Neural cell (in vitro differentiated cells): Measurements from ENCODE around the gene EPN1. TPM values are rescaled to one million over a fixed set of nuclear protein-coding genes. Genes with fewer than 3 reads are reported as not detected.

Experiments used
- H2AFZ ChIP-seq: fragments of 200-600, 300-800 bp; sonication (generic), shearing (Covaris generic); 2 replicates; pipeline ENCODE4 v1.6.0; 2014; ENCODE audit warnings: low read depth, mild to moderate bottlenecking, antibody characterized with exemption, low read length, moderate library complexity
- H3F3A ChIP-seq: fragments of 200-600 bp; shearing (Covaris generic); 2 replicates; pipeline ENCODE4 v1.6.1; 2016; ENCODE audit warnings: mild to moderate bottlenecking, moderate library complexity, mixed read lengths, antibody characterized with exemption, low read length; ENCODE audit not compliant: insufficient read depth, poor library complexity, severe bottlenecking
- H3K27ac ChIP-seq: fragments of 200-600, 300-800 bp; sonication (generic), shearing (Covaris generic); 2 replicates; pipeline ENCODE4 v1.5.1; 2014; ENCODE audit warnings: mild to moderate bottlenecking, low read length, moderate library complexity
- H3K27me3 ChIP-seq: fragments of 300-800, 200-600 bp; sonication (generic), shearing (Covaris generic); 2 replicates; pipeline ENCODE4 v1.6.0; 2014; ENCODE audit warnings: mild to moderate bottlenecking, low read depth, low read length, moderate library complexity; ENCODE audit not compliant: insufficient read depth
- H3K36me3 ChIP-seq: fragments of 300-800, 200-600 bp; sonication (generic), shearing (Covaris generic); 2 replicates; pipeline ENCODE4 v1.5.1; 2014; ENCODE audit warnings: mild to moderate bottlenecking, antibody characterized with exemption, low read length, moderate library complexity; ENCODE audit not compliant: insufficient read depth
- H3K4me2 ChIP-seq: fragments of 300-800, 200-600 bp; sonication (generic), shearing (Covaris generic); 2 replicates; pipeline ENCODE4 v1.6.0; 2014; ENCODE audit warnings: mild to moderate bottlenecking, low read length
- H3K4me3 ChIP-seq: fragments of 300-800, 200-600 bp; sonication (generic), shearing (Covaris generic); 2 replicates; pipeline ENCODE4 v1.5.1; 2014; ENCODE audit warnings: mild to moderate bottlenecking, low read length, moderate library complexity
- H3K79me2 ChIP-seq: fragments of 200-600 bp; shearing (Covaris generic); replicated peaks from 2 replicates; pipeline ENCODE4 v1.6.0; 2014; ENCODE audit warnings: mild to moderate bottlenecking, low read length, moderate library complexity; ENCODE audit not compliant: insufficient read depth
- H3K9ac ChIP-seq: fragments of 300-800, 200-600 bp; sonication (generic), shearing (Covaris generic); 2 replicates; pipeline ENCODE4 v1.6.1; 2016; ENCODE audit warnings: mild to moderate bottlenecking, low read length, mixed read lengths
- H3K9me2 ChIP-seq: fragments of 200-600 bp; shearing (Covaris generic); 2 replicates; pipeline ENCODE4 v1.6.1; 2016; ENCODE audit warnings: mild to moderate bottlenecking, low read length, mixed read lengths; ENCODE audit not compliant: insufficient read depth
- H3K9me3 ChIP-seq: fragments of 200-600, 300-800 bp; sonication (generic), shearing (Covaris generic); 2 replicates; pipeline ENCODE4 v1.6.1; 2016; ENCODE audit warnings: mild to moderate bottlenecking, mixed run types, low read length, moderate library complexity, mixed read lengths
- H4K20me1 ChIP-seq: fragments of 200-600 bp; shearing (Covaris generic); 2 replicates; pipeline ENCODE4 v1.6.1; 2016; ENCODE audit warnings: mild to moderate bottlenecking, mixed run types; ENCODE audit not compliant: insufficient read depth
- EP300 ChIP-seq: fragments of 450-650 bp; conservative IDR thresholded peaks from 2 replicates; pipeline ENCODE4 v1.6.1; 2014; ENCODE audit warnings: antibody characterized with exemption, mild to moderate bottlenecking, moderate library complexity; ENCODE audit not compliant: poor library complexity, severe bottlenecking
- EZH2 ChIP-seq: fragments of 200-600, 300-800 bp; shearing (Covaris generic), sonication (generic); IDR thresholded peaks from 2 replicates; pipeline ENCODE4 v1.6.1; 2014; ENCODE audit warnings: antibody characterized with exemption, low read length, borderline replicate concordance, mild to moderate bottlenecking; ENCODE audit not compliant: insufficient read depth, poor library complexity, severe bottlenecking
- MXI1 ChIP-seq: fragments of 450-650 bp; conservative IDR thresholded peaks from 2 replicates; pipeline ENCODE4 v1.6.1; 2014; ENCODE audit warnings: antibody characterized with exemption, mild to moderate bottlenecking; ENCODE audit not compliant: poor library complexity, severe bottlenecking
- POLR2AphosphoS5 ChIP-seq: IDR thresholded peaks from 2 replicates; pipeline ENCODE4 v1.6.1; 2012
- RAD21 ChIP-seq: fragments of 450-650 bp; conservative IDR thresholded peaks from 2 replicates; pipeline ENCODE4 v1.6.1; 2014; ENCODE audit warnings: antibody characterized with exemption, mild to moderate bottlenecking, moderate library complexity
- SMC3 ChIP-seq: fragments of 450-650 bp; conservative IDR thresholded peaks from 2 replicates; pipeline ENCODE4 v1.6.1; 2014; ENCODE audit warnings: antibody characterized with exemption, mild to moderate bottlenecking, moderate library complexity; ENCODE audit not compliant: poor library complexity
- TAF1 ChIP-seq: IDR thresholded peaks from 2 replicates; pipeline ENCODE4 v1.6.1; 2012; ENCODE audit warnings: low read depth
- polyA plus RNA-seq: library from polyadenylated mRNA; depleted of rRNA; stranded (reverse); fragments of >200 nt; gene quantifications from 2 replicates; pipeline ENCODE4 v1.2.3, GENCODE V29; 2014
- TF ChIP-seq, protein P1 (sequence below): fragments of 450-650 bp; IDR thresholded peaks from 2 replicates; pipeline ENCODE4 v1.5.1; 2014; ENCODE audit warnings: antibody characterized with exemption, mild to moderate bottlenecking, moderate library complexity; ENCODE audit not compliant: poor library complexity, severe bottlenecking
- TF ChIP-seq, protein P2 (sequence below): IDR thresholded peaks from 2 replicates; pipeline ENCODE4 v1.6.1; 2012; ENCODE audit warnings: borderline replicate concordance

The EPN1 gene
- polyA plus RNA-seq, 1 donor from 2014 or later, result 21.0 TPM

DNA sequence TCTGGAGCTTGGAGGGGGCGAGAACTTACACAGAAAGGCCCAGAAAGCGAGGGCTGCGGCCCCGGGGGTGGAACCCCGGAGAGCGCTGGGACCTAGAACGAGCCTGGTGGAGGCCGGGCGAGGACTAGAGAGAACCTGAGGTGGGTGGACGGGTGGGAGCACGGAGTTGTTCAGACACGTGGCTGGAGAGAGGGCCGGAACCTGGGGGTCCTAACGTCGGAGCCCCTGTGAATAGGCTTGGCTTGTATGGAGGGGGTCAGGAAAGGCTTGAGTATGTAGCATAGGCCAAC lies 31.2 kb upstream of the EPN1 start:
- no peaks in the 10 kb centered on the region for H3F3A ChIP-seq
- H4K20me1 ChIP-seq, result no peaks in the 10 kb centered on the region
- no peaks in the 10 kb centered on the region for H3K36me3 ChIP-seq
- H3K79me2 ChIP-seq, result peaks cover 34% of the 10 kb centered on the region
- no peaks in the 10 kb centered on the region for H3K27me3 ChIP-seq
- H3K4me3 ChIP-seq, result peak overlapping the region; percentile 78
- H3K9me2 ChIP-seq, result no peaks in the 10 kb centered on the region
- no peak overlapping the region for H2AFZ ChIP-seq
- peak overlapping the region; percentile 76 for H3K4me2 ChIP-seq
- peak overlapping the region; percentile 51 for H3K27ac ChIP-seq
- peak overlapping the region; percentile 88 for H3K9ac ChIP-seq
- TF ChIP-seq TAF1 (peak; percentile 36), EZH2 (no peak)
- no peaks in the 10 kb centered on the region for H3K9me3 ChIP-seq

DNA sequence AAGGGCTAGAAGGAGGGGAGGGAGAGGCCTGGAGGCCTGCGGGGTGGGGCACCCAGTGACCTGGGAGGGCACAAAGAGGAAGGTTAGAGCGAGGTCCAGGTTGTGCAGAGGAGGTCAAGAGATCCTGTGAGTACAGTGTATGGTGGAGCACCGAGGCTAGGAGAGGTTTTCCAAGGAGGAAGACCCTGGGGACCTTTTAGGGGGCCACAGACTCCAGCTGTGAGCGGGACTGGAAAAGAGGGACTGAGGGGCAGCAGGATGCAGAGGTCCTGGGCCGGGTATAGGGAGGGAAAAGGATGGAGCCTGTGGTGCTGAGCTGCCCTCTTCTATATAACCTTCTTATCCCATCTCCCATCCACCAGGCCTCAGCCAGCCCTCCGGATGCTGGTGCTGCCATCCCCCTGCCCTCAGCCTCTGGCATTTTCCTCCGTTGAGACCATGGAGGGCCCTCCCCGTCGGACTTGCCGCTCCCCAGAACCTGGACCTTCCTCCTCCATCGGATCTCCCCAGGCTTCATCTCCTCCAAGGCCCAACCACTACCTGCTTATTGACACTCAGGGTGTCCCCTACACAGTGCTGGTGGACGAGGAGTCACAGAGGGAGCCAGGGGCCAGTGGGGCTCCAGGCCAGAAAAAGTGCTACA lies 30.7 kb upstream of the EPN1 start:
- H3K4me3 ChIP-seq, result peak overlapping the region; percentile 78
- peak overlapping the region; percentile 51 for H3K27ac ChIP-seq
- H3K9me2 ChIP-seq, result no peaks in the 10 kb centered on the region
- no peaks in the 10 kb centered on the region for H3K9me3 ChIP-seq
- H4K20me1 ChIP-seq, result no peaks in the 10 kb centered on the region
- H3F3A ChIP-seq, result no peaks in the 10 kb centered on the region
- peaks cover 29% of the 10 kb centered on the region for H3K79me2 ChIP-seq
- no peaks in the 10 kb centered on the region for H3K36me3 ChIP-seq
- peak overlapping the region; percentile 76 for H3K4me2 ChIP-seq
- no peaks in the 10 kb centered on the region for H3K27me3 ChIP-seq
- no peak for TF ChIP-seq POLR2AphosphoS5
- no peak overlapping the region for H2AFZ ChIP-seq
- peak overlapping the region; percentile 88 for H3K9ac ChIP-seq

DNA sequence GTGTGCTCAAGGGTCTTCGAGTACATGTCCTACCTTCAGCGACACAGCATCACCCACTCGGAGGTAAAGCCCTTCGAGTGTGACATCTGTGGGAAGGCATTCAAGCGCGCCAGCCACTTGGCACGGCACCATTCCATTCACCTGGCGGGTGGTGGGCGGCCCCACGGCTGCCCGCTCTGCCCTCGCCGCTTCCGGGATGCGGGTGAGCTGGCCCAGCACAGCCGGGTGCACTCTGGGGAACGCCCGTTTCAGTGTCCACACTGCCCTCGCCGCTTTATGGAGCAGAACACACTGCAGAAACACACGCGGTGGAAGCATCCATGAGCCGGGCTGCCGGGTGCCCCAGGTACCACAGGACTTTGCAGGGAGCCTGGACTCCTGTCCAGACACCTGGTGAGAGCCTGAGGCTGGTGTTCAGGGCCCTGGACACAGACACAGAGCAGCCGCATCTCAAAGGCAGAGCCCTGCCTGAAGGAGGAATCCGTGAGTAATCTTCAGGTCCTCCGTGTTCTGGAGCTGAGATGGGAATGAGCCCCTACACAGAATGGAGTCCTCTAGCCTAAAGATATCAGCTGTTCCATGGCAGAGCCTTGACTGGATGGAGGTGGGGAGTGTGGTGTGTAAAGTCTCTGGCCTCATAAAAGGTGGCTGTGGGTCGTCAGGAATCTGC lies 30.0 kb upstream of the EPN1 start:
- Histone ChIP-seq H3K36me3 (no peaks in the 10 kb centered on the region), H3K27ac (no peak overlapping the region), H3K9ac (no peak overlapping the region), H3K4me3 (peak overlapping the region; percentile 78), H3F3A (no peaks in the 10 kb centered on the region), H4K20me1 (no peaks in the 10 kb centered on the region), H3K4me2 (no peak overlapping the region), H2AFZ (no peak overlapping the region), H3K79me2 (peaks cover 28% of the 10 kb centered on the region), H3K9me2 (no peaks in the 10 kb centered on the region), H3K27me3 (no peaks in the 10 kb centered on the region), H3K9me3 (no peaks in the 10 kb centered on the region)
- TF ChIP-seq MXI1 (no peak), POLR2AphosphoS5 (no peak), TAF1 (no peak), RAD21 (no peak), SMC3 (no peak), EZH2 (no peak), EP300 (no peak)
- TF ChIP-seq, protein P1, sequence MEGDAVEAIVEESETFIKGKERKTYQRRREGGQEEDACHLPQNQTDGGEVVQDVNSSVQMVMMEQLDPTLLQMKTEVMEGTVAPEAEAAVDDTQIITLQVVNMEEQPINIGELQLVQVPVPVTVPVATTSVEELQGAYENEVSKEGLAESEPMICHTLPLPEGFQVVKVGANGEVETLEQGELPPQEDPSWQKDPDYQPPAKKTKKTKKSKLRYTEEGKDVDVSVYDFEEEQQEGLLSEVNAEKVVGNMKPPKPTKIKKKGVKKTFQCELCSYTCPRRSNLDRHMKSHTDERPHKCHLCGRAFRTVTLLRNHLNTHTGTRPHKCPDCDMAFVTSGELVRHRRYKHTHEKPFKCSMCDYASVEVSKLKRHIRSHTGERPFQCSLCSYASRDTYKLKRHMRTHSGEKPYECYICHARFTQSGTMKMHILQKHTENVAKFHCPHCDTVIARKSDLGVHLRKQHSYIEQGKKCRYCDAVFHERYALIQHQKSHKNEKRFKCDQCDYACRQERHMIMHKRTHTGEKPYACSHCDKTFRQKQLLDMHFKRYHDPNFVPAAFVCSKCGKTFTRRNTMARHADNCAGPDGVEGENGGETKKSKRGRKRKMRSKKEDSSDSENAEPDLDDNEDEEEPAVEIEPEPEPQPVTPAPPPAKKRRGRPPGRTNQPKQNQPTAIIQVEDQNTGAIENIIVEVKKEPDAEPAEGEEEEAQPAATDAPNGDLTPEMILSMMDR, result no peak
- TF ChIP-seq, protein P2, sequence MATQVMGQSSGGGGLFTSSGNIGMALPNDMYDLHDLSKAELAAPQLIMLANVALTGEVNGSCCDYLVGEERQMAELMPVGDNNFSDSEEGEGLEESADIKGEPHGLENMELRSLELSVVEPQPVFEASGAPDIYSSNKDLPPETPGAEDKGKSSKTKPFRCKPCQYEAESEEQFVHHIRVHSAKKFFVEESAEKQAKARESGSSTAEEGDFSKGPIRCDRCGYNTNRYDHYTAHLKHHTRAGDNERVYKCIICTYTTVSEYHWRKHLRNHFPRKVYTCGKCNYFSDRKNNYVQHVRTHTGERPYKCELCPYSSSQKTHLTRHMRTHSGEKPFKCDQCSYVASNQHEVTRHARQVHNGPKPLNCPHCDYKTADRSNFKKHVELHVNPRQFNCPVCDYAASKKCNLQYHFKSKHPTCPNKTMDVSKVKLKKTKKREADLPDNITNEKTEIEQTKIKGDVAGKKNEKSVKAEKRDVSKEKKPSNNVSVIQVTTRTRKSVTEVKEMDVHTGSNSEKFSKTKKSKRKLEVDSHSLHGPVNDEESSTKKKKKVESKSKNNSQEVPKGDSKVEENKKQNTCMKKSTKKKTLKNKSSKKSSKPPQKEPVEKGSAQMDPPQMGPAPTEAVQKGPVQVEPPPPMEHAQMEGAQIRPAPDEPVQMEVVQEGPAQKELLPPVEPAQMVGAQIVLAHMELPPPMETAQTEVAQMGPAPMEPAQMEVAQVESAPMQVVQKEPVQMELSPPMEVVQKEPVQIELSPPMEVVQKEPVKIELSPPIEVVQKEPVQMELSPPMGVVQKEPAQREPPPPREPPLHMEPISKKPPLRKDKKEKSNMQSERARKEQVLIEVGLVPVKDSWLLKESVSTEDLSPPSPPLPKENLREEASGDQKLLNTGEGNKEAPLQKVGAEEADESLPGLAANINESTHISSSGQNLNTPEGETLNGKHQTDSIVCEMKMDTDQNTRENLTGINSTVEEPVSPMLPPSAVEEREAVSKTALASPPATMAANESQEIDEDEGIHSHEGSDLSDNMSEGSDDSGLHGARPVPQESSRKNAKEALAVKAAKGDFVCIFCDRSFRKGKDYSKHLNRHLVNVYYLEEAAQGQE, result no peak
